Neural cell (in vitro differentiated cells): ENCODE results near the gene EVA1B. TPM values are rescaled to one million over a fixed set of nuclear protein-coding genes. Genes with fewer than 3 reads are reported as not detected.

Experiments
- H2AFZ ChIP-seq: fragments of 200-600, 300-800 bp; sonication (generic), shearing (Covaris generic); 2 replicates; pipeline ENCODE4 v1.6.0; 2014; ENCODE audit warnings: low read depth, mild to moderate bottlenecking, antibody characterized with exemption, low read length, moderate library complexity
- H3F3A ChIP-seq: fragments of 200-600 bp; shearing (Covaris generic); 2 replicates; pipeline ENCODE4 v1.6.1; 2016; ENCODE audit warnings: mild to moderate bottlenecking, moderate library complexity, mixed read lengths, antibody characterized with exemption, low read length; ENCODE audit not compliant: insufficient read depth, poor library complexity, severe bottlenecking
- H3K27ac ChIP-seq: fragments of 200-600, 300-800 bp; sonication (generic), shearing (Covaris generic); 2 replicates; pipeline ENCODE4 v1.5.1; 2014; ENCODE audit warnings: mild to moderate bottlenecking, low read length, moderate library complexity
- H3K27me3 ChIP-seq: fragments of 300-800, 200-600 bp; sonication (generic), shearing (Covaris generic); 2 replicates; pipeline ENCODE4 v1.6.0; 2014; ENCODE audit warnings: mild to moderate bottlenecking, low read depth, low read length, moderate library complexity; ENCODE audit not compliant: insufficient read depth
- H3K36me3 ChIP-seq: fragments of 300-800, 200-600 bp; sonication (generic), shearing (Covaris generic); 2 replicates; pipeline ENCODE4 v1.5.1; 2014; ENCODE audit warnings: mild to moderate bottlenecking, antibody characterized with exemption, low read length, moderate library complexity; ENCODE audit not compliant: insufficient read depth
- H3K4me2 ChIP-seq: fragments of 300-800, 200-600 bp; sonication (generic), shearing (Covaris generic); 2 replicates; pipeline ENCODE4 v1.6.0; 2014; ENCODE audit warnings: mild to moderate bottlenecking, low read length
- H3K4me3 ChIP-seq: fragments of 300-800, 200-600 bp; sonication (generic), shearing (Covaris generic); 2 replicates; pipeline ENCODE4 v1.5.1; 2014; ENCODE audit warnings: mild to moderate bottlenecking, low read length, moderate library complexity
- H3K79me2 ChIP-seq: fragments of 200-600 bp; shearing (Covaris generic); replicated peaks from 2 replicates; pipeline ENCODE4 v1.6.0; 2014; ENCODE audit warnings: mild to moderate bottlenecking, low read length, moderate library complexity; ENCODE audit not compliant: insufficient read depth
- H3K9ac ChIP-seq: fragments of 300-800, 200-600 bp; sonication (generic), shearing (Covaris generic); 2 replicates; pipeline ENCODE4 v1.6.1; 2016; ENCODE audit warnings: mild to moderate bottlenecking, low read length, mixed read lengths
- H3K9me2 ChIP-seq: fragments of 200-600 bp; shearing (Covaris generic); 2 replicates; pipeline ENCODE4 v1.6.1; 2016; ENCODE audit warnings: mild to moderate bottlenecking, low read length, mixed read lengths; ENCODE audit not compliant: insufficient read depth
- H3K9me3 ChIP-seq: fragments of 200-600, 300-800 bp; sonication (generic), shearing (Covaris generic); 2 replicates; pipeline ENCODE4 v1.6.1; 2016; ENCODE audit warnings: mild to moderate bottlenecking, mixed run types, low read length, moderate library complexity, mixed read lengths
- H4K20me1 ChIP-seq: fragments of 200-600 bp; shearing (Covaris generic); 2 replicates; pipeline ENCODE4 v1.6.1; 2016; ENCODE audit warnings: mild to moderate bottlenecking, mixed run types; ENCODE audit not compliant: insufficient read depth
- EP300 ChIP-seq: fragments of 450-650 bp; conservative IDR thresholded peaks from 2 replicates; pipeline ENCODE4 v1.6.1; 2014; ENCODE audit warnings: antibody characterized with exemption, mild to moderate bottlenecking, moderate library complexity; ENCODE audit not compliant: poor library complexity, severe bottlenecking
- EZH2 ChIP-seq: fragments of 200-600, 300-800 bp; shearing (Covaris generic), sonication (generic); IDR thresholded peaks from 2 replicates; pipeline ENCODE4 v1.6.1; 2014; ENCODE audit warnings: antibody characterized with exemption, low read length, borderline replicate concordance, mild to moderate bottlenecking; ENCODE audit not compliant: insufficient read depth, poor library complexity, severe bottlenecking
- MXI1 ChIP-seq: fragments of 450-650 bp; conservative IDR thresholded peaks from 2 replicates; pipeline ENCODE4 v1.6.1; 2014; ENCODE audit warnings: antibody characterized with exemption, mild to moderate bottlenecking; ENCODE audit not compliant: poor library complexity, severe bottlenecking
- POLR2AphosphoS5 ChIP-seq: IDR thresholded peaks from 2 replicates; pipeline ENCODE4 v1.6.1; 2012
- RAD21 ChIP-seq: fragments of 450-650 bp; conservative IDR thresholded peaks from 2 replicates; pipeline ENCODE4 v1.6.1; 2014; ENCODE audit warnings: antibody characterized with exemption, mild to moderate bottlenecking, moderate library complexity
- SMC3 ChIP-seq: fragments of 450-650 bp; conservative IDR thresholded peaks from 2 replicates; pipeline ENCODE4 v1.6.1; 2014; ENCODE audit warnings: antibody characterized with exemption, mild to moderate bottlenecking, moderate library complexity; ENCODE audit not compliant: poor library complexity
- TAF1 ChIP-seq: IDR thresholded peaks from 2 replicates; pipeline ENCODE4 v1.6.1; 2012; ENCODE audit warnings: low read depth
- polyA plus RNA-seq: library from polyadenylated mRNA; depleted of rRNA; stranded (reverse); fragments of >200 nt; gene quantifications from 2 replicates; pipeline ENCODE4 v1.2.3, GENCODE V29; 2014
- TF ChIP-seq, protein P1 (sequence below): fragments of 450-650 bp; IDR thresholded peaks from 2 replicates; pipeline ENCODE4 v1.5.1; 2014; ENCODE audit warnings: antibody characterized with exemption, mild to moderate bottlenecking, moderate library complexity; ENCODE audit not compliant: poor library complexity, severe bottlenecking
- TF ChIP-seq, protein P2 (sequence below): IDR thresholded peaks from 2 replicates; pipeline ENCODE4 v1.6.1; 2012; ENCODE audit warnings: borderline replicate concordance

Gene EVA1B
- polyA plus RNA-seq, 1 donor from 2014 or later, result 0.25 TPM

DNA sequence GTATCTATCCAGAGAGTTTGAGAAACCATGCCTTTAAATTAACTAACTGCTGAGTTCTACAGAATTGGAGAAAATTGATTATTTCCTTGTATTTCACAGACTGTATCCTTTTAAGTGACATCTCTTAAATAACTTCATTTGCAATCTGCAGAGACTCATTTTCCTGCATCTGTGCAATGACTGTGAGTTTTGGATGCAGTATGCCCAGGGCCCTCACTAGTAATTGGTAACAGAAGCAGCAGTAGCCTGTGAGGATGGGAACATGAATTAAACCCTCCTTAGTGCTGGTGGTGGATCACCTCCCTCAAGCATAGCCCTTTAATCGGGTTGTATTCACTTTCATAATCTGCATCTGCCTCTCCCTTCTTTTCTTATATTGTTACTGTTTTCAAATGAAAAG, 38.9 kb downstream of the EVA1B start:
- Histone ChIP-seq H3K27ac (no peak overlapping the region), H3K79me2 (no peaks in the 10 kb centered on the region), H3K4me3 (no peak overlapping the region), H3K9ac (no peak overlapping the region), H3K4me2 (no peak overlapping the region), H3K27me3 (no peaks in the 10 kb centered on the region), H2AFZ (no peak overlapping the region), H3K36me3 (peaks cover 6% of the 10 kb centered on the region), H3K9me3 (no peaks in the 10 kb centered on the region), H3K9me2 (no peaks in the 10 kb centered on the region), H3F3A (no peaks in the 10 kb centered on the region), H4K20me1 (no peaks in the 10 kb centered on the region)
- TF ChIP-seq POLR2AphosphoS5, result no peak
- TF ChIP-seq EZH2, result no peak
- TF ChIP-seq, protein P1, sequence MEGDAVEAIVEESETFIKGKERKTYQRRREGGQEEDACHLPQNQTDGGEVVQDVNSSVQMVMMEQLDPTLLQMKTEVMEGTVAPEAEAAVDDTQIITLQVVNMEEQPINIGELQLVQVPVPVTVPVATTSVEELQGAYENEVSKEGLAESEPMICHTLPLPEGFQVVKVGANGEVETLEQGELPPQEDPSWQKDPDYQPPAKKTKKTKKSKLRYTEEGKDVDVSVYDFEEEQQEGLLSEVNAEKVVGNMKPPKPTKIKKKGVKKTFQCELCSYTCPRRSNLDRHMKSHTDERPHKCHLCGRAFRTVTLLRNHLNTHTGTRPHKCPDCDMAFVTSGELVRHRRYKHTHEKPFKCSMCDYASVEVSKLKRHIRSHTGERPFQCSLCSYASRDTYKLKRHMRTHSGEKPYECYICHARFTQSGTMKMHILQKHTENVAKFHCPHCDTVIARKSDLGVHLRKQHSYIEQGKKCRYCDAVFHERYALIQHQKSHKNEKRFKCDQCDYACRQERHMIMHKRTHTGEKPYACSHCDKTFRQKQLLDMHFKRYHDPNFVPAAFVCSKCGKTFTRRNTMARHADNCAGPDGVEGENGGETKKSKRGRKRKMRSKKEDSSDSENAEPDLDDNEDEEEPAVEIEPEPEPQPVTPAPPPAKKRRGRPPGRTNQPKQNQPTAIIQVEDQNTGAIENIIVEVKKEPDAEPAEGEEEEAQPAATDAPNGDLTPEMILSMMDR, result no peak
- TF ChIP-seq, protein P2, sequence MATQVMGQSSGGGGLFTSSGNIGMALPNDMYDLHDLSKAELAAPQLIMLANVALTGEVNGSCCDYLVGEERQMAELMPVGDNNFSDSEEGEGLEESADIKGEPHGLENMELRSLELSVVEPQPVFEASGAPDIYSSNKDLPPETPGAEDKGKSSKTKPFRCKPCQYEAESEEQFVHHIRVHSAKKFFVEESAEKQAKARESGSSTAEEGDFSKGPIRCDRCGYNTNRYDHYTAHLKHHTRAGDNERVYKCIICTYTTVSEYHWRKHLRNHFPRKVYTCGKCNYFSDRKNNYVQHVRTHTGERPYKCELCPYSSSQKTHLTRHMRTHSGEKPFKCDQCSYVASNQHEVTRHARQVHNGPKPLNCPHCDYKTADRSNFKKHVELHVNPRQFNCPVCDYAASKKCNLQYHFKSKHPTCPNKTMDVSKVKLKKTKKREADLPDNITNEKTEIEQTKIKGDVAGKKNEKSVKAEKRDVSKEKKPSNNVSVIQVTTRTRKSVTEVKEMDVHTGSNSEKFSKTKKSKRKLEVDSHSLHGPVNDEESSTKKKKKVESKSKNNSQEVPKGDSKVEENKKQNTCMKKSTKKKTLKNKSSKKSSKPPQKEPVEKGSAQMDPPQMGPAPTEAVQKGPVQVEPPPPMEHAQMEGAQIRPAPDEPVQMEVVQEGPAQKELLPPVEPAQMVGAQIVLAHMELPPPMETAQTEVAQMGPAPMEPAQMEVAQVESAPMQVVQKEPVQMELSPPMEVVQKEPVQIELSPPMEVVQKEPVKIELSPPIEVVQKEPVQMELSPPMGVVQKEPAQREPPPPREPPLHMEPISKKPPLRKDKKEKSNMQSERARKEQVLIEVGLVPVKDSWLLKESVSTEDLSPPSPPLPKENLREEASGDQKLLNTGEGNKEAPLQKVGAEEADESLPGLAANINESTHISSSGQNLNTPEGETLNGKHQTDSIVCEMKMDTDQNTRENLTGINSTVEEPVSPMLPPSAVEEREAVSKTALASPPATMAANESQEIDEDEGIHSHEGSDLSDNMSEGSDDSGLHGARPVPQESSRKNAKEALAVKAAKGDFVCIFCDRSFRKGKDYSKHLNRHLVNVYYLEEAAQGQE, result no peak
- TF ChIP-seq TAF1, result no peak
- TF ChIP-seq RAD21, result no peak
- TF ChIP-seq SMC3, result no peak
- no peak for TF ChIP-seq MXI1

DNA sequence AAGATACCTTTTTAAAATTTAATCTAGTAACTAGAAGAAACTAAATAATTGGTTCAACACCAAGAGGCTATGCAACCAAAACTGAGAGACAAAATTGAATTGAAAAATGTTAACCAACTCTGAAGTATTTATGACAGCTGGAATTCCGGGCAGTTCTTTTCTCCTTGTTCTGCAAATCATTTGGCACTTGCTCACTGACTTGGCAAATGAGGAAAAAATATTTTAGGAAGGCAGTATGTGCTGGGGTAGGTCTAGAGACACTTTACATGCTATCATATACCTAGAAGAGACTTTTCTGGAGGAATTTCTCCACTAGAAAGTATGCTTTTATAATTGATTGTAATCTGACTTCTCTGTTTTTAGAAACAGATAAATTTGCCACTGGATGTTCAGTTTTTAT, 39.4 kb downstream of the EVA1B start:
- H3F3A ChIP-seq, result no peaks in the 10 kb centered on the region
- H3K27me3 ChIP-seq, result no peaks in the 10 kb centered on the region
- H3K9me3 ChIP-seq, result no peaks in the 10 kb centered on the region
- H3K9me2 ChIP-seq, result no peaks in the 10 kb centered on the region
- no peak overlapping the region for H2AFZ ChIP-seq
- no peak overlapping the region for H3K4me2 ChIP-seq
- no peaks in the 10 kb centered on the region for H4K20me1 ChIP-seq
- H3K27ac ChIP-seq, result no peak overlapping the region
- no peak overlapping the region for H3K4me3 ChIP-seq
- H3K79me2 ChIP-seq, result no peaks in the 10 kb centered on the region
- TF ChIP-seq, protein P1, result no peak
- TF ChIP-seq RAD21, result no peak
- no peak for TF ChIP-seq EP300
- TF ChIP-seq, protein P2, result no peak
- TF ChIP-seq POLR2AphosphoS5, result no peak
- TF ChIP-seq TAF1, result no peak
- no peak for TF ChIP-seq MXI1
- no peak for TF ChIP-seq EZH2
- no peak for TF ChIP-seq SMC3
- peaks cover 6% of the 10 kb centered on the region for H3K36me3 ChIP-seq
- H3K9ac ChIP-seq, result no peak overlapping the region
